HEK293 (cell line): Measurements from ENCODE around the gene CYP21A2.

Experiments
- FEZF1 ChIP-seq: fragments of 450-650 bp; formaldehyde crosslinking; IDR thresholded peaks from 2 replicates; pipeline ENCODE4 v1.5.1; 2016; ENCODE audit warnings: missing biosample characterization, missing genetic modification characterization
- GLIS2 ChIP-seq: fragments of 450-650 bp; formaldehyde crosslinking; IDR thresholded peaks from 2 replicates; pipeline ENCODE4 v1.5.1; 2016; ENCODE audit warnings: missing biosample characterization, missing genetic modification characterization
- HOXA7 ChIP-seq: sonication (generic); formaldehyde crosslinking; IDR thresholded peaks from 2 replicates; pipeline ENCODE4 v1.8.1; 2022; ENCODE audit warnings: missing genetic modification reagents, borderline replicate concordance
- KLF1 ChIP-seq: fragments of 450-650 bp; formaldehyde crosslinking; IDR thresholded peaks from 2 replicates; pipeline ENCODE4 v1.5.1; 2016; ENCODE audit warnings: missing biosample characterization, missing genetic modification characterization
- KLF16 ChIP-seq: fragments of 450-650 bp; formaldehyde crosslinking; IDR thresholded peaks from 2 replicates; pipeline ENCODE4 v1.5.1; 2017; ENCODE audit warnings: missing biosample characterization, missing genetic modification characterization
- KLF9 ChIP-seq: fragments of 450-650 bp; formaldehyde crosslinking; IDR thresholded peaks from 2 replicates; pipeline ENCODE4 v1.5.1; 2016; ENCODE audit warnings: missing biosample characterization, missing genetic modification characterization, low read depth
- SP7 ChIP-seq: fragments of 450-650 bp; formaldehyde crosslinking; IDR thresholded peaks from 2 replicates; pipeline ENCODE4 v1.5.1; 2016; ENCODE audit warnings: missing biosample characterization, missing genetic modification characterization
- ZBTB48 ChIP-seq: fragments of 450-650 bp; formaldehyde crosslinking; IDR thresholded peaks from 2 replicates; pipeline ENCODE4 v1.5.1; 2016; ENCODE audit warnings: missing biosample characterization, missing genetic modification characterization
- ZFP37 ChIP-seq: fragments of 450-650 bp; formaldehyde crosslinking; IDR thresholded peaks from 2 replicates; pipeline ENCODE4 v1.5.1; 2016; ENCODE audit warnings: missing biosample characterization, missing genetic modification characterization
- ZIC2 ChIP-seq: fragments of 450-650 bp; formaldehyde crosslinking; IDR thresholded peaks from 2 replicates; pipeline ENCODE4 v1.5.1; 2016; ENCODE audit warnings: missing biosample characterization, missing genetic modification characterization
- ZNF10 ChIP-seq: fragments of 450-650 bp; formaldehyde crosslinking; IDR thresholded peaks from 2 replicates; pipeline ENCODE4 v1.5.1; 2017; ENCODE audit warnings: missing biosample characterization, missing genetic modification characterization
- ZNF239 ChIP-seq: fragments of 450-650 bp; formaldehyde crosslinking; IDR thresholded peaks from 2 replicates; pipeline ENCODE4 v1.5.1; 2016; ENCODE audit warnings: missing biosample characterization, missing genetic modification characterization
- ZNF350 ChIP-seq: fragments of 450-650 bp; formaldehyde crosslinking; IDR thresholded peaks from 2 replicates; pipeline ENCODE4 v1.5.0; 2017; ENCODE audit warnings: missing biosample characterization, mild to moderate bottlenecking, missing genetic modification characterization
- ZNF530 ChIP-seq: fragments of 450-650 bp; formaldehyde crosslinking; IDR thresholded peaks from 2 replicates; pipeline ENCODE4 v1.5.1; 2016; ENCODE audit warnings: low read depth, missing biosample characterization, missing genetic modification characterization
- ZNF548 ChIP-seq: fragments of 450-650 bp; formaldehyde crosslinking; IDR thresholded peaks from 2 replicates; pipeline ENCODE4 v1.5.1; 2016; ENCODE audit warnings: missing biosample characterization, missing genetic modification characterization
- ZNF555 ChIP-seq: fragments of 450-650 bp; formaldehyde crosslinking; conservative IDR thresholded peaks from 2 replicates; pipeline ENCODE4 v1.5.1; 2017; ENCODE audit warnings: missing biosample characterization, mild to moderate bottlenecking, missing genetic modification characterization, inconsistent platforms
- ZNF585B ChIP-seq: fragments of 450-650 bp; formaldehyde crosslinking; IDR thresholded peaks from 2 replicates; pipeline ENCODE4 v1.5.1; 2016; ENCODE audit warnings: missing biosample characterization, missing genetic modification characterization
- ZNF626 ChIP-seq: fragments of 450-650 bp; sonication (Bioruptor Pico); formaldehyde crosslinking; IDR thresholded peaks from 2 replicates; pipeline ENCODE4 v1.5.1; 2018; ENCODE audit warnings: missing biosample characterization, missing genetic modification characterization, inconsistent platforms
- ZNF629 ChIP-seq: fragments of 450-650 bp; formaldehyde crosslinking; IDR thresholded peaks from 2 replicates; pipeline ENCODE4 v1.5.1; 2017; ENCODE audit warnings: missing biosample characterization, missing genetic modification characterization
- ZNF660 ChIP-seq: fragments of 450-650 bp; IDR thresholded peaks from 2 replicates; pipeline ENCODE4 v1.5.1; 2018; ENCODE audit warnings: missing biosample characterization, mild to moderate bottlenecking, missing genetic modification characterization
- ZNF664 ChIP-seq: fragments of 450-650 bp; formaldehyde crosslinking; IDR thresholded peaks from 2 replicates; pipeline ENCODE4 v1.5.1; 2016; ENCODE audit warnings: missing biosample characterization, missing genetic modification characterization
- TF ChIP-seq, protein P1 (sequence below): fragments of 450-650 bp; formaldehyde crosslinking; IDR thresholded peaks from 2 replicates; pipeline ENCODE4 v1.5.1; 2016; ENCODE audit warnings: missing biosample characterization, missing genetic modification characterization
- TF ChIP-seq, protein P2 (sequence below): fragments of 450-650 bp; IDR thresholded peaks from 2 replicates; pipeline ENCODE4 v1.5.1; 2018; ENCODE audit warnings: missing biosample characterization, missing genetic modification characterization
- TF ChIP-seq, protein P3 (sequence below): fragments of 450-650 bp; formaldehyde crosslinking; IDR thresholded peaks from 2 replicates; pipeline ENCODE4 v1.5.1; 2016; ENCODE audit warnings: missing biosample characterization, missing genetic modification characterization
- TF ChIP-seq, protein P4 (sequence below): fragments of 450-650 bp; formaldehyde crosslinking; IDR thresholded peaks from 2 replicates; pipeline ENCODE4; 2016; ENCODE audit warnings: missing biosample characterization, missing genetic modification characterization
- TF ChIP-seq, protein P5 (sequence below): fragments of 450-650 bp; formaldehyde crosslinking; IDR thresholded peaks from 2 replicates; pipeline ENCODE4 v1.5.1; 2016; ENCODE audit warnings: missing biosample characterization, missing genetic modification characterization
- TF ChIP-seq, protein P6 (sequence below): fragments of 450-650 bp; formaldehyde crosslinking; IDR thresholded peaks from 2 replicates; pipeline ENCODE4 v1.5.1; 2016; ENCODE audit warnings: missing biosample characterization, missing genetic modification characterization, borderline replicate concordance

CYP21A2 gene

DNA sequence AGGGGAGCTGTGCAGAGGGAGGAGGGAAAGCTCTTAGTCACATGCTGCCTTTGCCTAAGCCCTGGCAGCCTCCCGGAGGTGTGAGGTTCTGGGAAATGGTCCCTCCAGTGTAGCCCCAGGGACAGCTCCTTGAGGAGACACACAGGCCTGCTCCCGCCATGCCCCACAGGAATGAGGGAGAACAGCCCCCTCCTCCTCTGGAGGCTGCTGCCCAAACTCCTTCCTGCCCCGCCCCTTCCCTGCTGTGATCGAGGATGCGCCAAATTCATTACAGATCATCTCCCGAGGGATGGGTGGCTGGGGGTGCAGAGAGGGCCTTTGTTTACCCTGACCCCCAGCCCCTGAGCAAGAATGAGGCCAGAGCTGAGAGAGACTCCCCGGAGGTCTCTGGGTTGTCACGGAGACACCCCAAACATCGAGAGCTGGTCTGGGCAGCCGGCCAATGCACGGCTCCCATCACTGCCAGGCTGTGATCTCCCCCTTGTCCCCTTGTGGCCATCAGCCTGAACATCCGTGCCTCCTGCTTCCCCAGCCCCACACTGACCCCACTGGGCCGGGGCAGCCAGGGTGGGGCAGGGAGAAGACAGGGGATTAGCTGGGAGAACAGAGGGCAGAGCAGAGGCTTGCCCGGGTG is 8.4 kb downstream of the CYP21A2 start (continued):
- TF ChIP-seq, protein P1, sequence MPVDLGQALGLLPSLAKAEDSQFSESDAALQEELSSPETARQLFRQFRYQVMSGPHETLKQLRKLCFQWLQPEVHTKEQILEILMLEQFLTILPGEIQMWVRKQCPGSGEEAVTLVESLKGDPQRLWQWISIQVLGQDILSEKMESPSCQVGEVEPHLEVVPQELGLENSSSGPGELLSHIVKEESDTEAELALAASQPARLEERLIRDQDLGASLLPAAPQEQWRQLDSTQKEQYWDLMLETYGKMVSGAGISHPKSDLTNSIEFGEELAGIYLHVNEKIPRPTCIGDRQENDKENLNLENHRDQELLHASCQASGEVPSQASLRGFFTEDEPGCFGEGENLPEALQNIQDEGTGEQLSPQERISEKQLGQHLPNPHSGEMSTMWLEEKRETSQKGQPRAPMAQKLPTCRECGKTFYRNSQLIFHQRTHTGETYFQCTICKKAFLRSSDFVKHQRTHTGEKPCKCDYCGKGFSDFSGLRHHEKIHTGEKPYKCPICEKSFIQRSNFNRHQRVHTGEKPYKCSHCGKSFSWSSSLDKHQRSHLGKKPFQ (tag by site-specific recombination), result no peak
- 0 out of 2 replicates have a peak, but pooled peaks have one; percentile 12 for TF ChIP-seq KLF9 (tag by site-specific recombination)
- TF ChIP-seq, protein P2, sequence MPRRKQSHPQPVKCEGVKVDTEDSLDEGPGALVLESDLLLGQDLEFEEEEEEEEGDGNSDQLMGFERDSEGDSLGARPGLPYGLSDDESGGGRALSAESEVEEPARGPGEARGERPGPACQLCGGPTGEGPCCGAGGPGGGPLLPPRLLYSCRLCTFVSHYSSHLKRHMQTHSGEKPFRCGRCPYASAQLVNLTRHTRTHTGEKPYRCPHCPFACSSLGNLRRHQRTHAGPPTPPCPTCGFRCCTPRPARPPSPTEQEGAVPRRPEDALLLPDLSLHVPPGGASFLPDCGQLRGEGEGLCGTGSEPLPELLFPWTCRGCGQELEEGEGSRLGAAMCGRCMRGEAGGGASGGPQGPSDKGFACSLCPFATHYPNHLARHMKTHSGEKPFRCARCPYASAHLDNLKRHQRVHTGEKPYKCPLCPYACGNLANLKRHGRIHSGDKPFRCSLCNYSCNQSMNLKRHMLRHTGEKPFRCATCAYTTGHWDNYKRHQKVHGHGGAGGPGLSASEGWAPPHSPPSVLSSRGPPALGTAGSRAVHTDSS (tag by site-specific recombination), result no peak
- no peak for TF ChIP-seq ZFP37 (tag by site-specific recombination)
- no peak for TF ChIP-seq ZNF664 (tag by site-specific recombination)
- no peak for TF ChIP-seq ZNF585B
- TF ChIP-seq ZNF10 (tag by site-specific recombination), result no peak
- peak; percentile 55; the same call in 1 of the 2 replicates for TF ChIP-seq ZBTB48 (tag by site-specific recombination)
- TF ChIP-seq, protein P3, sequence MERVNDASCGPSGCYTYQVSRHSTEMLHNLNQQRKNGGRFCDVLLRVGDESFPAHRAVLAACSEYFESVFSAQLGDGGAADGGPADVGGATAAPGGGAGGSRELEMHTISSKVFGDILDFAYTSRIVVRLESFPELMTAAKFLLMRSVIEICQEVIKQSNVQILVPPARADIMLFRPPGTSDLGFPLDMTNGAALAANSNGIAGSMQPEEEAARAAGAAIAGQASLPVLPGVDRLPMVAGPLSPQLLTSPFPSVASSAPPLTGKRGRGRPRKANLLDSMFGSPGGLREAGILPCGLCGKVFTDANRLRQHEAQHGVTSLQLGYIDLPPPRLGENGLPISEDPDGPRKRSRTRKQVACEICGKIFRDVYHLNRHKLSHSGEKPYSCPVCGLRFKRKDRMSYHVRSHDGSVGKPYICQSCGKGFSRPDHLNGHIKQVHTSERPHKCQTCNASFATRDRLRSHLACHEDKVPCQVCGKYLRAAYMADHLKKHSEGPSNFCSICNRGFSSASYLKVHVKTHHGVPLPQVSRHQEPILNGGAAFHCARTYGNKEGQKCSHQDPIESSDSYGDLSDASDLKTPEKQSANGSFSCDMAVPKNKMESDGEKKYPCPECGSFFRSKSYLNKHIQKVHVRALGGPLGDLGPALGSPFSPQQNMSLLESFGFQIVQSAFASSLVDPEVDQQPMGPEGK (tag by site-specific recombination), result no peak
- TF ChIP-seq HOXA7, result no peak
- TF ChIP-seq ZNF629 (tag by site-specific recombination), result no peak
- TF ChIP-seq SP7, result 0 out of 2 replicates have a peak, but pooled peaks have one; percentile 19
- no peak for TF ChIP-seq ZNF555 (tag by site-specific recombination)
- no peak for TF ChIP-seq ZNF548 (tag by site-specific recombination)
- no peak for TF ChIP-seq FEZF1
- TF ChIP-seq ZNF626 (tag by site-specific recombination), result no peak
- TF ChIP-seq, protein P4, sequence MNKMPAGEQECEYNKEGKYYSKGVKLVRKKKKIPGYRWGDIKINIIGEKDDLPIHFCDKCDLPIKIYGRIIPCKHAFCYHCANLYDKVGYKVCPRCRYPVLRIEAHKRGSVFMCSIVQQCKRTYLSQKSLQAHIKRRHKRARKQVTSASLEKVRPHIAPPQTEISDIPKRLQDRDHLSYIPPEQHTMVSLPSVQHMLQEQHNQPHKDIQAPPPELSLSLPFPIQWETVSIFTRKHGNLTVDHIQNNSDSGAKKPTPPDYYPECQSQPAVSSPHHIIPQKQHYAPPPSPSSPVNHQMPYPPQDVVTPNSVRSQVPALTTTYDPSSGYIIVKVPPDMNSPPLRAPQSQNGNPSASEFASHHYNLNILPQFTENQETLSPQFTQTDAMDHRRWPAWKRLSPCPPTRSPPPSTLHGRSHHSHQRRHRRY (tag by site-specific recombination), result no peak
- TF ChIP-seq ZNF660 (tag by site-specific recombination), result no peak
- no peak for TF ChIP-seq ZNF350 (tag by site-specific recombination)
- TF ChIP-seq, protein P5, sequence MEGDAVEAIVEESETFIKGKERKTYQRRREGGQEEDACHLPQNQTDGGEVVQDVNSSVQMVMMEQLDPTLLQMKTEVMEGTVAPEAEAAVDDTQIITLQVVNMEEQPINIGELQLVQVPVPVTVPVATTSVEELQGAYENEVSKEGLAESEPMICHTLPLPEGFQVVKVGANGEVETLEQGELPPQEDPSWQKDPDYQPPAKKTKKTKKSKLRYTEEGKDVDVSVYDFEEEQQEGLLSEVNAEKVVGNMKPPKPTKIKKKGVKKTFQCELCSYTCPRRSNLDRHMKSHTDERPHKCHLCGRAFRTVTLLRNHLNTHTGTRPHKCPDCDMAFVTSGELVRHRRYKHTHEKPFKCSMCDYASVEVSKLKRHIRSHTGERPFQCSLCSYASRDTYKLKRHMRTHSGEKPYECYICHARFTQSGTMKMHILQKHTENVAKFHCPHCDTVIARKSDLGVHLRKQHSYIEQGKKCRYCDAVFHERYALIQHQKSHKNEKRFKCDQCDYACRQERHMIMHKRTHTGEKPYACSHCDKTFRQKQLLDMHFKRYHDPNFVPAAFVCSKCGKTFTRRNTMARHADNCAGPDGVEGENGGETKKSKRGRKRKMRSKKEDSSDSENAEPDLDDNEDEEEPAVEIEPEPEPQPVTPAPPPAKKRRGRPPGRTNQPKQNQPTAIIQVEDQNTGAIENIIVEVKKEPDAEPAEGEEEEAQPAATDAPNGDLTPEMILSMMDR (tag by site-specific recombination), result 0 out of 2 replicates have a peak, but pooled peaks have one; percentile 10
- no peak for TF ChIP-seq ZNF530 (tag by site-specific recombination)
- no peak for TF ChIP-seq KLF16 (tag by site-specific recombination)
- peak; percentile 64 for TF ChIP-seq KLF1 (tag by site-specific recombination)
- TF ChIP-seq ZNF239 (tag by site-specific recombination), result no peak
- TF ChIP-seq GLIS2, result peak; percentile 64; the same call in 1 of the 2 replicates
- peak; percentile 36 for TF ChIP-seq ZIC2 (tag by site-specific recombination)
- TF ChIP-seq, protein P6, sequence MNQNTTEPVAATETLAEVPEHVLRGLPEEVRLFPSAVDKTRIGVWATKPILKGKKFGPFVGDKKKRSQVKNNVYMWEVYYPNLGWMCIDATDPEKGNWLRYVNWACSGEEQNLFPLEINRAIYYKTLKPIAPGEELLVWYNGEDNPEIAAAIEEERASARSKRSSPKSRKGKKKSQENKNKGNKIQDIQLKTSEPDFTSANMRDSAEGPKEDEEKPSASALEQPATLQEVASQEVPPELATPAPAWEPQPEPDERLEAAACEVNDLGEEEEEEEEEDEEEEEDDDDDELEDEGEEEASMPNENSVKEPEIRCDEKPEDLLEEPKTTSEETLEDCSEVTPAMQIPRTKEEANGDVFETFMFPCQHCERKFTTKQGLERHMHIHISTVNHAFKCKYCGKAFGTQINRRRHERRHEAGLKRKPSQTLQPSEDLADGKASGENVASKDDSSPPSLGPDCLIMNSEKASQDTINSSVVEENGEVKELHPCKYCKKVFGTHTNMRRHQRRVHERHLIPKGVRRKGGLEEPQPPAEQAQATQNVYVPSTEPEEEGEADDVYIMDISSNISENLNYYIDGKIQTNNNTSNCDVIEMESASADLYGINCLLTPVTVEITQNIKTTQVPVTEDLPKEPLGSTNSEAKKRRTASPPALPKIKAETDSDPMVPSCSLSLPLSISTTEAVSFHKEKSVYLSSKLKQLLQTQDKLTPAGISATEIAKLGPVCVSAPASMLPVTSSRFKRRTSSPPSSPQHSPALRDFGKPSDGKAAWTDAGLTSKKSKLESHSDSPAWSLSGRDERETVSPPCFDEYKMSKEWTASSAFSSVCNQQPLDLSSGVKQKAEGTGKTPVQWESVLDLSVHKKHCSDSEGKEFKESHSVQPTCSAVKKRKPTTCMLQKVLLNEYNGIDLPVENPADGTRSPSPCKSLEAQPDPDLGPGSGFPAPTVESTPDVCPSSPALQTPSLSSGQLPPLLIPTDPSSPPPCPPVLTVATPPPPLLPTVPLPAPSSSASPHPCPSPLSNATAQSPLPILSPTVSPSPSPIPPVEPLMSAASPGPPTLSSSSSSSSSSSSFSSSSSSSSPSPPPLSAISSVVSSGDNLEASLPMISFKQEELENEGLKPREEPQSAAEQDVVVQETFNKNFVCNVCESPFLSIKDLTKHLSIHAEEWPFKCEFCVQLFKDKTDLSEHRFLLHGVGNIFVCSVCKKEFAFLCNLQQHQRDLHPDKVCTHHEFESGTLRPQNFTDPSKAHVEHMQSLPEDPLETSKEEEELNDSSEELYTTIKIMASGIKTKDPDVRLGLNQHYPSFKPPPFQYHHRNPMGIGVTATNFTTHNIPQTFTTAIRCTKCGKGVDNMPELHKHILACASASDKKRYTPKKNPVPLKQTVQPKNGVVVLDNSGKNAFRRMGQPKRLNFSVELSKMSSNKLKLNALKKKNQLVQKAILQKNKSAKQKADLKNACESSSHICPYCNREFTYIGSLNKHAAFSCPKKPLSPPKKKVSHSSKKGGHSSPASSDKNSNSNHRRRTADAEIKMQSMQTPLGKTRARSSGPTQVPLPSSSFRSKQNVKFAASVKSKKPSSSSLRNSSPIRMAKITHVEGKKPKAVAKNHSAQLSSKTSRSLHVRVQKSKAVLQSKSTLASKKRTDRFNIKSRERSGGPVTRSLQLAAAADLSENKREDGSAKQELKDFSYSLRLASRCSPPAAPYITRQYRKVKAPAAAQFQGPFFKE, result no peak
